ENCODE results near the gene MYL6B. TPM values are rescaled to one million over a fixed set of nuclear protein-coding genes. Genes with fewer than 3 reads are reported as not detected.

The MYL6B gene
- total and polyA plus RNA-seq, 2 of the 4 experiments (the other 2 are of a cell fraction): 78.3 to 112 TPM

DNA sequence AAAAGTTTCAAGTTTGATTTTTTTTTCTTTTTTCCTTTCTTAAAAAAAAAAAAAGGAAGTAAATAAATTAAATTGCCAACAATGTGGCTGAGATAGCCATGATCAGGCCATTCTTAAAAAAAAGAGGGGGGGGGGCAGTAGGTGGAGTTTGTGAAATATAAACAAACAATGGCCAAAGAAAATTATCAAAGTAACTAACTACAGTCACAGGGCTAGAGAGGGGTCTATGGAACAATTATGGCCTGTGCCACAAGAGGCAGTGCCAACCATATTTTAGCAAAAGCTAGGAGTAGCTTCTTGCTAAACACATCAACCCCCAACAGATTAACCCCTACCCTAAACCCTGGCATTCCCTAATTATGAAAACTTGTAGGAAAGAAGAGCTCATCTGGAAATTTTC is 53.1 kb downstream of the MYL6B start:
- Histone ChIP-seq H3K4ac (ENCODE audit: low read depth, low read length) (no peak overlapping the region), H3K79me1 (ENCODE audit: low read depth in 1 of 2, low read length in 2 of 2) (peaks cover 8 to 34% of the 10 kb centered on the region in 2 experiments), H4K8ac (ENCODE audit: low read depth in 2 of 2, low read length in 2 of 2) (no peak overlapping the region), H2AK5ac (ENCODE audit: low read depth, low read length) (no peak overlapping the region), H3K56ac (ENCODE audit: extremely low read depth, insufficient read depth, low read length) (no peak overlapping the region), H3K4me3 (ENCODE audit: insufficient read depth, low read depth, low read length) (no peak overlapping the region), H2BK15ac (ENCODE audit: low read depth, low read length) (no peak overlapping the region), H3K9me1 (ENCODE audit: insufficient read depth, low read length) (no peaks in the 10 kb centered on the region; the same call in 1 of the 2 replicates), H3K18ac (ENCODE audit: low read depth, low read length) (no peak overlapping the region), H4K91ac (ENCODE audit: insufficient read depth, low read depth, low read length) (no peak overlapping the region), H3K23ac (ENCODE audit: low read depth, low read length) (no peak overlapping the region), H3K9me3 (ENCODE audit: control insufficient read depth, insufficient read depth, low read length) (no peaks in the 10 kb centered on the region), H3K27me3 (ENCODE audit: control insufficient read depth, insufficient read depth, low read length) (no peaks in the 10 kb centered on the region), H3K36me3 (ENCODE audit: control insufficient read depth, insufficient read depth, low read length) (peaks cover 39% of the 10 kb centered on the region), H2BK120ac (ENCODE audit: low read depth, low read length) (no peak overlapping the region), H2AFZ (replicated peaks; ENCODE audit: low read length, poor library complexity) (no peak overlapping the region), H3K14ac (replicated peaks; ENCODE audit: low read depth, low read length) (no peak overlapping the region), H4K5ac (ENCODE audit: low read depth, low read length) (no peak overlapping the region), H4K20me1 (ENCODE audit: insufficient read depth, low read length) (peaks cover 13% of the 10 kb centered on the region), H3K27ac (ENCODE audit: insufficient read depth, low read length) (no peak overlapping the region), H3K9ac (ENCODE audit: low read depth, low read length) (no peak overlapping the region), H2BK20ac (ENCODE audit: low read depth, low read length) (no peak overlapping the region), H3K4me1 (ENCODE audit: control insufficient read depth, insufficient read depth, low read length) (peaks cover 7% of the 10 kb centered on the region), H2BK5ac (ENCODE audit: low read depth, low read length, poor library complexity, severe bottlenecking) (no peak overlapping the region), H3K4me2 (ENCODE audit: low read depth, low read length) (no peak overlapping the region), H2AK9ac (replicated peaks; ENCODE audit: low read depth, low read length, poor library complexity) (no peak overlapping the region)
- ATAC-seq (ENCODE audit: low read depth) (no peak), DNase-seq (no peak)
- BruUV-seq (replicated peaks): no TSS peak
- dilution Hi-C loops (cut with HindIII; ENCODE audit: low sequenced_read_pairs, unreplicated experiment): no loop called here
- in situ Hi-C loops (cut with MboI; ENCODE audit: low sequenced_read_pairs): no loop called here
- intact Hi-C loops (cut with micrococcal nuclease): no loop called here
- ChIA-PET CTCF (interaction anchor here (1.0 to 1.5 kb wide), 2 partner anchors 8 to 11 kb away, joined by 3 to 4 read pairs; no protein-coding TSS in a partner anchor), POLR2A (ENCODE audit: unreplicated experiment) (no interaction called here)
- TF ChIP-seq MXI1 (IDR thresholded peaks at IDR 0.05; ENCODE audit: borderline replicate concordance, low read depth, low read length): no peak
- TF ChIP-seq SMC3 (IDR thresholded peaks at IDR 0.05; ENCODE audit: low read depth, low read length): no peak
- TF ChIP-seq, protein P1, sequence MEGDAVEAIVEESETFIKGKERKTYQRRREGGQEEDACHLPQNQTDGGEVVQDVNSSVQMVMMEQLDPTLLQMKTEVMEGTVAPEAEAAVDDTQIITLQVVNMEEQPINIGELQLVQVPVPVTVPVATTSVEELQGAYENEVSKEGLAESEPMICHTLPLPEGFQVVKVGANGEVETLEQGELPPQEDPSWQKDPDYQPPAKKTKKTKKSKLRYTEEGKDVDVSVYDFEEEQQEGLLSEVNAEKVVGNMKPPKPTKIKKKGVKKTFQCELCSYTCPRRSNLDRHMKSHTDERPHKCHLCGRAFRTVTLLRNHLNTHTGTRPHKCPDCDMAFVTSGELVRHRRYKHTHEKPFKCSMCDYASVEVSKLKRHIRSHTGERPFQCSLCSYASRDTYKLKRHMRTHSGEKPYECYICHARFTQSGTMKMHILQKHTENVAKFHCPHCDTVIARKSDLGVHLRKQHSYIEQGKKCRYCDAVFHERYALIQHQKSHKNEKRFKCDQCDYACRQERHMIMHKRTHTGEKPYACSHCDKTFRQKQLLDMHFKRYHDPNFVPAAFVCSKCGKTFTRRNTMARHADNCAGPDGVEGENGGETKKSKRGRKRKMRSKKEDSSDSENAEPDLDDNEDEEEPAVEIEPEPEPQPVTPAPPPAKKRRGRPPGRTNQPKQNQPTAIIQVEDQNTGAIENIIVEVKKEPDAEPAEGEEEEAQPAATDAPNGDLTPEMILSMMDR (conservative IDR thresholded peaks at IDR 0.05; ENCODE audit: low read depth, low read length): 0 out of 2 replicates have a peak, but pooled peaks have one; percentile 2
- no peak for TF ChIP-seq MAZ (IDR thresholded peaks at IDR 0.05; ENCODE audit: borderline replicate concordance, low read depth, low read length)

Data from IMR-90 (cell line).